Vagina (tissue), 2 donors: ENCODE measurements around the gene CPN1. TPM values are rescaled to one million over a fixed set of nuclear protein-coding genes. Genes with fewer than 3 reads are reported as not detected.
"Not testable (repeated sequence)": the region's sequence is repeated elsewhere in the genome, so short reads cannot be mapped to it uniquely, and the experiment has no call there.

Source experiments
- DNase-seq, 2 donors: peaks; one replicate each; pipeline ENCODE4 v3.0.0-alpha.2; 2017; ENCODE audit errors: extremely low spot score in 2 of 2
- H3K27ac ChIP-seq: fragments of 200-600 bp; sonication (generic); one replicate; pipeline ENCODE4 v1.5.1; 2019
- H3K27me3 ChIP-seq: fragments of 200-600 bp; sonication (generic); one replicate; pipeline ENCODE4 v1.5.1; 2019
- H3K36me3 ChIP-seq, 2 donors: fragments of 200-600 bp; sonication (generic); one replicate each; pipeline ENCODE4 v1.5.1; 2017 to 2019
- H3K4me1 ChIP-seq: fragments of 200-600 bp; sonication (generic); one replicate; pipeline ENCODE4 v1.5.1; 2019
- H3K4me3 ChIP-seq, 2 donors: fragments of 200-600 bp; sonication (generic); 1 replicate in 1 of 2; 2 replicates in 1 of 2; pipeline ENCODE4 v1.5.1; 2016 to 2019
- H3K9me3 ChIP-seq: fragments of 200-600 bp; sonication (generic); one replicate; pipeline ENCODE4 v1.5.1; 2019
- POLR2A ChIP-seq, 2 donors: fragments of 450-650 bp; IDR thresholded peaks; one replicate each; pipeline ENCODE4 v1.6.1; 2017; ENCODE audit warnings: antibody characterized with exemption in 2 of 2, mild to moderate bottlenecking in 2 of 2, moderate library complexity in 2 of 2
- POLR2AphosphoS5 ChIP-seq, 2 donors: sonication (generic); formaldehyde crosslinking; IDR thresholded peaks; one replicate each; pipeline ENCODE4 v1.9.0; 2017; ENCODE audit warnings: antibody characterized with exemption in 2 of 2, mild to moderate bottlenecking in 2 of 2, low read depth in 1 of 2; ENCODE audit not compliant: insufficient read depth in 1 of 2
- intact Hi-C: fragments of 100-400 bp; cut with DNase I; formaldehyde crosslinking; loops from one replicate; pipeline ENCODE4 v1.15.1; 2023
- total RNA-seq: library from RNA; depleted of rRNA; stranded (reverse); fragments of >200 nt; gene quantifications from one replicate; pipeline ENCODE4 v1.2.3, GENCODE V29; 2016
- TF ChIP-seq, protein P1 (sequence below), 3 experiments: fragments of 450-650 bp in 2 of 3; fragments of 200-600 bp in 1 of 3; sonication (generic) in 1 of 3; IDR thresholded peaks; one replicate each; pipeline ENCODE4 v1.5.1; 2017 to 2019; ENCODE audit warnings: antibody characterized with exemption in 3 of 3, mild to moderate bottlenecking in 2 of 3, moderate library complexity in 2 of 3

Gene CPN1
- total RNA-seq, 1 donor from 2014 or later = not detected

DNA sequence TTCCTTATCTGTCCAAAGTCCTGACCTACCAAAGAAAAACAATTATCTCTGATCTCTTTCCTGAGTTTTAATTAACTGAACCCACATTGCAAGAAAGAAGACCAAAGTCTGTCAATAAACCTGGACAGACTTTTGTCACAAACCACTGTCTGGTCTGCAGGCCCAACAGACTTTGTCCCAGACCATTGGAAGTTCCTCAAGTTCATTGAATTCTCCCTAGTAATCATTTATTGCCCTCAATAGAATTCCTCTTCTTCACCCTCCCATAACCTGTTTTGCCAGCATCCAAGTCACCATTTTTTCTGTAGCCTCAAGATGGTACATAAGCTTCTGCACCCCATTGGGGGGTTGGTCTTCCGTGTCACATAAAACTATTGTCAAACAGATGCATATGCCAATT, 68.0 kb downstream of the CPN1 start:
- H3K36me3 ChIP-seq = no peaks in the 10 kb centered on the region

DNA sequence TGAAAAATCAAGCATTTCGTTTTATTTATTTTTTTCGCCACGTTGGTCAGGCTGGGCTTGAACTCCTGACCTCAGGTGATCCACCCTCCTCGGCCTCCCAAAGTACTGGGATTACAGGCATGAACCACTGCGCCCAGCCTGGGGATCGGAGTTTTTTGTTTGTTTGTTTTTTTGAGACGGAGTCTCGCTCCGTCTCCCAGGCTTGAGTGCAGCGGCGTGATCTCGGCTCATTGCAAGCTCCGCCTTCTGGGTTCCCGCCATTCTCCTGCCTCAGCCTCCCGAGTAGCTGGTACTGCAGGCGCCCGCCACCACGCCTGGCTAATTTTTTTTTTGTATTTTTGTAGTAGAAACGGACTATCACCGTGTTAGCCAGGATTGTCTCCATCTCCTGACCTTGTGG, 69.8 kb downstream of the CPN1 start:
- H3K4me3 ChIP-seq, H3K27me3 ChIP-seq, H3K9me3 ChIP-seq, intact Hi-C loops, H3K36me3 ChIP-seq, H3K27ac ChIP-seq, DNase-seq: not testable (repeated sequence)
- H3K4me1 ChIP-seq = peaks cover 15% of the 10 kb centered on the region

More for the DNA sequence above, 68.0 kb downstream of the CPN1 start:
- no peaks in the 10 kb centered on the region for H3K4me1 ChIP-seq
- DNase-seq = no peak
- no peaks in the 10 kb centered on the region for H3K9me3 ChIP-seq
- TF ChIP-seq POLR2A (IDR thresholded peaks at IDR 0.05) (no peak), POLR2AphosphoS5 (IDR thresholded peaks at IDR 0.05; ENCODE audit: insufficient read depth in 1 of 2, low read depth in 1 of 2) (no peak)
- TF ChIP-seq, protein P1, sequence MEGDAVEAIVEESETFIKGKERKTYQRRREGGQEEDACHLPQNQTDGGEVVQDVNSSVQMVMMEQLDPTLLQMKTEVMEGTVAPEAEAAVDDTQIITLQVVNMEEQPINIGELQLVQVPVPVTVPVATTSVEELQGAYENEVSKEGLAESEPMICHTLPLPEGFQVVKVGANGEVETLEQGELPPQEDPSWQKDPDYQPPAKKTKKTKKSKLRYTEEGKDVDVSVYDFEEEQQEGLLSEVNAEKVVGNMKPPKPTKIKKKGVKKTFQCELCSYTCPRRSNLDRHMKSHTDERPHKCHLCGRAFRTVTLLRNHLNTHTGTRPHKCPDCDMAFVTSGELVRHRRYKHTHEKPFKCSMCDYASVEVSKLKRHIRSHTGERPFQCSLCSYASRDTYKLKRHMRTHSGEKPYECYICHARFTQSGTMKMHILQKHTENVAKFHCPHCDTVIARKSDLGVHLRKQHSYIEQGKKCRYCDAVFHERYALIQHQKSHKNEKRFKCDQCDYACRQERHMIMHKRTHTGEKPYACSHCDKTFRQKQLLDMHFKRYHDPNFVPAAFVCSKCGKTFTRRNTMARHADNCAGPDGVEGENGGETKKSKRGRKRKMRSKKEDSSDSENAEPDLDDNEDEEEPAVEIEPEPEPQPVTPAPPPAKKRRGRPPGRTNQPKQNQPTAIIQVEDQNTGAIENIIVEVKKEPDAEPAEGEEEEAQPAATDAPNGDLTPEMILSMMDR (IDR thresholded peaks at IDR 0.05) = no peak
- intact Hi-C loops = no loop called here
- H3K27me3 ChIP-seq = no peaks in the 10 kb centered on the region
- no peak overlapping the region for H3K27ac ChIP-seq
- no peak overlapping the region for H3K4me3 ChIP-seq

- intact Hi-C loops = no loop called here
These were observed 71.6 kb downstream of the CPN1 start, which contains the start of gene DNMBP for GRCh38 chr10:100009793-100010676. DNMBP (minus strand) TSS chr10:100009947; CDS start chr10:99972124, 37,823 bp downstream.

DNA sequence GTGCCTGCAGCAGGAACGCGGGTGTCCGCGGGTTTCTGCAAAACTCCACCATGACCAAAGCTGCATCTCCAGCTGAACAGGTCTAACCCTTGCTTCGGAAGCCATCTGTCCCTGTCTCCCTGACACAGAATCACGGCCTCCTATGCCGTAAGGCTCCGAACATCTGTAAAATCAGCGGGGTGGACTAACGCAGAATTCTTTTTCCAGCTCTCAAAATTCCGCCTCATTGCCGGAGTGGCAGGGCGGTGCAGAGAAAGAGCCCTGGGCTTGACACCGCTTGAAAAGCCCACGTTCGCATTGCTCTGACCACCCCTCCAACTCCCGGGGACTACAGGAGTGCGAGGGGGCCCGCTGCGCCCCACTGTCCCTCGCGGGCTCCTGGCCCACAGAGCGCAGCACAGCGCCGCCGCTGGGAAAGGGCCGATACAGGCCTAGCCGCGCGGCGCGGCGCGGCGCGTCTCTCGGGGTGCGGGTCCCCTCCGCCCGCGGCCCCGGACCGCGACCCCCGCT, 72.3 kb downstream of the CPN1 start:
- Histone ChIP-seq H3K27ac (peak overlapping the region; percentile 92), H3K4me3 (peak overlapping the region; percentile 82 to 95), H3K9me3 (no peaks in the 10 kb centered on the region), H3K36me3 (no peaks in the 10 kb centered on the region), H3K27me3 (no peaks in the 10 kb centered on the region), H3K4me1 (peaks cover 41% of the 10 kb centered on the region)
- TF ChIP-seq POLR2AphosphoS5 (IDR thresholded peaks at IDR 0.05; ENCODE audit: insufficient read depth in 1 of 2, low read depth in 1 of 2) (peak in 1 of 2 donors; percentile 58), POLR2A (IDR thresholded peaks at IDR 0.05) (no peak)
- TF ChIP-seq, protein P1 (IDR thresholded peaks at IDR 0.05) = peak in 2 of 3 experiments; percentile 21 to 25
- intact Hi-C loops = no loop called here
- no peak for DNase-seq

More at GRCh38 chr10:100009793-100010676, 71.6 kb downstream of the CPN1 start, which contains the start of gene DNMBP:
- Histone ChIP-seq H3K36me3 (no peaks in the 10 kb centered on the region), H3K27ac (peak within 1 kb of the TSS; percentile 92), H3K4me3 (peak within 1 kb of the TSS; percentile 82 to 95), H3K27me3 (no peaks in the 10 kb centered on the region), H3K9me3 (no peaks in the 10 kb centered on the region), H3K4me1 (peaks cover 34% of the 10 kb centered on the region)
- TF ChIP-seq, protein P1 (IDR thresholded peaks at IDR 0.05) = peak; percentile 24 to 63 (median 36)
- TF ChIP-seq POLR2AphosphoS5 (IDR thresholded peaks at IDR 0.05; ENCODE audit: insufficient read depth in 1 of 2, low read depth in 1 of 2) (peak in 1 of 2 donors; percentile 12), POLR2A (IDR thresholded peaks at IDR 0.05) (peak in 1 of 2 donors; percentile 31)
- no peak for DNase-seq

DNA sequence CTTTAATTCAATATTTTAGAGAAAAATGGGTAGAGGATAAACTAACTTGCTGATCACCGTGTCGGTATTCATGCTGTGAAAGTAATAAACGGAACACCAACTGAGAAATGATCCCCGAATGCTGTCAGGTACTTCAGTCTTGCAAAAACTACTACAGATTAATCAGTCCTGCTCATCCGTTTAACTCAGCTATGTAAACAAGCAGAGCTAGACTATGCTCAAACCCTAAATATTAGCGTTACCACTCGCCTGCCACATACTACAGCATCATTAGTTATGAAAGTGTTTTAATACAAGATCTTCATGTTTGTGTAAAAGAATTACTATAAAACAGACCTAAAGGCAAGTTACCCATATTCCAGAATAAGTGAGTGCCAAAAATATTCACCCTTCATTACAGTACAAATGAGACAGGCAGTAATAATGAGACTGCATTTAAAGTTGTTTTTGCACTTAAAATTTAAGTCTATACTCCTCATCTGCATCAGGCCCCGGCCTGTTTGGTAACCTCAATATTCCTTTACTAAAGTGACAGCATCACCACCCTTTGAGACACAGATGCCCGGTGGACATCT, 72.9 kb downstream of the CPN1 start:
- Histone ChIP-seq H3K27me3 (no peaks in the 10 kb centered on the region), H3K9me3 (no peaks in the 10 kb centered on the region), H3K4me3 (peak overlapping the region; percentile 82 to 95), H3K27ac (peak overlapping the region; percentile 92), H3K4me1 (peaks cover 46% of the 10 kb centered on the region), H3K36me3 (no peaks in the 10 kb centered on the region)
- TF ChIP-seq POLR2A (IDR thresholded peaks at IDR 0.05) (no peak), POLR2AphosphoS5 (IDR thresholded peaks at IDR 0.05; ENCODE audit: insufficient read depth in 1 of 2, low read depth in 1 of 2) (no peak)
- TF ChIP-seq, protein P1 (IDR thresholded peaks at IDR 0.05) = no peak
- DNase-seq = no peak
- intact Hi-C loops = no loop called here
